Natural killer cell (primary cell): Measurements from ENCODE around the gene IRF2BPL. TPM values are rescaled to one million over a fixed set of nuclear protein-coding genes. Genes with fewer than 3 reads are reported as not detected.

Source experiments
- ATAC-seq, 3 donors: fragments of 150-1000 bp in 2 of 3; fragments of 200-7000 bp in 1 of 3; cut with Tn5 transposase; 1 replicate in 1 of 3; 2 replicates in 2 of 3; pipeline ENCODE4 v1.10.0; 2021; ENCODE audit warnings: mild to moderate bottlenecking in 2 of 3, moderate library complexity in 2 of 3
- DNase-seq, 2 donors: peaks; one replicate each; pipeline versions ENCODE4 v3.0.0 to v3.0.0-alpha.2; 2013 to 2021; ENCODE audit warnings: mixed read lengths in 1 of 2
- H3K27ac ChIP-seq: one replicate; pipeline ENCODE4 v1.5.1; 2013; ENCODE audit warnings: mild to moderate bottlenecking, low read length
- H3K27me3 ChIP-seq: one replicate; pipeline ENCODE4 v1.6.1; 2013; ENCODE audit warnings: low read length; ENCODE audit not compliant: control insufficient read depth, insufficient read depth
- H3K36me3 ChIP-seq: one replicate; pipeline ENCODE4 v1.6.1; 2013; ENCODE audit warnings: low read length; ENCODE audit not compliant: control insufficient read depth, insufficient read depth
- H3K4me1 ChIP-seq: one replicate; pipeline ENCODE4 v1.6.1; 2013; ENCODE audit warnings: low read length; ENCODE audit not compliant: control insufficient read depth, insufficient read depth
- H3K4me3 ChIP-seq: one replicate; pipeline ENCODE4 v1.5.1; 2013; ENCODE audit warnings: low read length
- H3K9me3 ChIP-seq: one replicate; pipeline ENCODE4 v1.6.1; 2013; ENCODE audit warnings: low read length; ENCODE audit not compliant: control insufficient read depth, insufficient read depth
- H3K27ac Mint-ChIP-seq, 2 donors: one replicate each; pipeline ENCODE4 v1.8.0; 2022; ENCODE audit warnings: mild to moderate bottlenecking in 2 of 2, mixed read lengths in 2 of 2, moderate library complexity in 1 of 2
- H3K27me3 Mint-ChIP-seq, 2 donors: one replicate each; pipeline ENCODE4 v1.8.0; 2022; ENCODE audit warnings: low read depth in 2 of 2, mixed read lengths in 2 of 2
- H3K36me3 Mint-ChIP-seq: one replicate; pipeline ENCODE4 v1.8.0; 2022; ENCODE audit warnings: mixed read lengths
- H3K4me1 Mint-ChIP-seq, 2 donors: one replicate each; pipeline ENCODE4 v1.8.0; 2022; ENCODE audit warnings: mixed read lengths in 2 of 2
- H3K4me3 Mint-ChIP-seq: one replicate; pipeline ENCODE4 v1.8.0; 2022; ENCODE audit warnings: mild to moderate bottlenecking, moderate library complexity, mixed read lengths
- H3K9me3 Mint-ChIP-seq, 2 donors: one replicate each; pipeline ENCODE4 v1.8.0; 2022; ENCODE audit warnings: mixed read lengths in 2 of 2
- WGBS: methylation state at CpG from one replicate; pipeline ENCODE4 v1.1.7; 2013; ENCODE audit warnings: missing lambda C conversion rate; ENCODE audit not compliant: insufficient coverage; 5-methylcytosine and 5-hydroxymethylcytosine counted together
- intact Hi-C: fragments of 100-400 bp; cut with micrococcal nuclease; formaldehyde crosslinking; loops from one replicate; pipeline ENCODE4 v1.14.2; 2022
- total RNA-seq, 4 donors: library from RNA; stranded (reverse); fragments of 120-200 nt in 1 of 4; gene quantifications; one replicate each; pipeline versions ENCODE4 v1.2.3 to v1.2.4, GENCODE V29; 2013 to 2022
- TF ChIP-seq, protein P1 (sequence below): fragments of 200-600 bp; IDR thresholded peaks from one replicate; pipeline ENCODE4 v1.8.0; 2022; ENCODE audit warnings: antibody characterized with exemption

IRF2BPL gene
- total RNA-seq, 3 donors from 2014 or later (not counting 1 experiment from before 2014, with no cell fraction given): 39.3 to 46.5 (median 46.3) TPM

DNA sequence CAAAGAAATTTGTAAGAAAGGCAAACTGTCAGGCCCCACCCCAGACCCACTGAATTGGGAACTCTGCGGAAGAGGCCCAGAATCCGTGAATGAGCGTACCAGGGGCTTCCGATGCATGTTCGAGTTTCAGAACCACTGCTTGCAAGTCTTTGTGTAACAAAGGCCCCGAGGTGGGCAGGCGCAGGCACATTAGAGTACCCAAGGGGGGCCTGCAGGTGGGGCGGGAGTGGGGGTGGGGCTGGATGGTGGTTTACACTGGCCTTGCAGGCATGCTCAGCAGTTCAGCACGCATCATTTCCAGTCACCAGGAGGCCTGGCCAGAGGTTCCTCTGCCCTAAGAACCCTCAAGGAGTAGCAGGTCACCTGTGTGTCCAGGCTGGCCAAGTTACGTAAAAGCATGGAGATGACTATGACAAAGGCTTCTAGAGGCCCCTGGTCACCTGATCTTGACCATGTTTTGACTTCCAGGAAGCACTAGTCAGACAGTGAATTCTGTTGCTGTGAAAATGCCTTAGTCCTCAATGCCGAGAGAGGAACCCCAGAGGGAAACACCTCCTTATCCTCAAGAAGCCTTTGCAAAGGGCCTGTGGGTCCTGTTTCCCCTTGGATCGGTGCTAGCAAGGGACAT is 33.2 kb upstream of the IRF2BPL start:
- no peaks in the 10 kb centered on the region for H3K27me3 ChIP-seq
- H3K4me3 Mint-ChIP-seq: no peak overlapping the region
- H3K27me3 Mint-ChIP-seq: no peaks in the 10 kb centered on the region
- WGBS: 92% methylated on average over 12 of the region's 12 CpGs
- intact Hi-C loops: no loop called here
- no peaks in the 10 kb centered on the region for H3K9me3 ChIP-seq
- H3K4me3 ChIP-seq: no peak overlapping the region
- no peaks in the 10 kb centered on the region for H3K36me3 Mint-ChIP-seq
- TF ChIP-seq, protein P1, sequence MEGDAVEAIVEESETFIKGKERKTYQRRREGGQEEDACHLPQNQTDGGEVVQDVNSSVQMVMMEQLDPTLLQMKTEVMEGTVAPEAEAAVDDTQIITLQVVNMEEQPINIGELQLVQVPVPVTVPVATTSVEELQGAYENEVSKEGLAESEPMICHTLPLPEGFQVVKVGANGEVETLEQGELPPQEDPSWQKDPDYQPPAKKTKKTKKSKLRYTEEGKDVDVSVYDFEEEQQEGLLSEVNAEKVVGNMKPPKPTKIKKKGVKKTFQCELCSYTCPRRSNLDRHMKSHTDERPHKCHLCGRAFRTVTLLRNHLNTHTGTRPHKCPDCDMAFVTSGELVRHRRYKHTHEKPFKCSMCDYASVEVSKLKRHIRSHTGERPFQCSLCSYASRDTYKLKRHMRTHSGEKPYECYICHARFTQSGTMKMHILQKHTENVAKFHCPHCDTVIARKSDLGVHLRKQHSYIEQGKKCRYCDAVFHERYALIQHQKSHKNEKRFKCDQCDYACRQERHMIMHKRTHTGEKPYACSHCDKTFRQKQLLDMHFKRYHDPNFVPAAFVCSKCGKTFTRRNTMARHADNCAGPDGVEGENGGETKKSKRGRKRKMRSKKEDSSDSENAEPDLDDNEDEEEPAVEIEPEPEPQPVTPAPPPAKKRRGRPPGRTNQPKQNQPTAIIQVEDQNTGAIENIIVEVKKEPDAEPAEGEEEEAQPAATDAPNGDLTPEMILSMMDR: no peak
- H3K27ac ChIP-seq: no peak overlapping the region
- DNase-seq: no peak
- no peak overlapping the region for H3K27ac Mint-ChIP-seq
- no peaks in the 10 kb centered on the region for H3K36me3 ChIP-seq
- peaks cover 0 to 9% of the 10 kb centered on the region in 2 donors for H3K4me1 Mint-ChIP-seq
- H3K9me3 Mint-ChIP-seq: no peaks in the 10 kb centered on the region
- ATAC-seq: no peak
- H3K4me1 ChIP-seq: no peaks in the 10 kb centered on the region

DNA sequence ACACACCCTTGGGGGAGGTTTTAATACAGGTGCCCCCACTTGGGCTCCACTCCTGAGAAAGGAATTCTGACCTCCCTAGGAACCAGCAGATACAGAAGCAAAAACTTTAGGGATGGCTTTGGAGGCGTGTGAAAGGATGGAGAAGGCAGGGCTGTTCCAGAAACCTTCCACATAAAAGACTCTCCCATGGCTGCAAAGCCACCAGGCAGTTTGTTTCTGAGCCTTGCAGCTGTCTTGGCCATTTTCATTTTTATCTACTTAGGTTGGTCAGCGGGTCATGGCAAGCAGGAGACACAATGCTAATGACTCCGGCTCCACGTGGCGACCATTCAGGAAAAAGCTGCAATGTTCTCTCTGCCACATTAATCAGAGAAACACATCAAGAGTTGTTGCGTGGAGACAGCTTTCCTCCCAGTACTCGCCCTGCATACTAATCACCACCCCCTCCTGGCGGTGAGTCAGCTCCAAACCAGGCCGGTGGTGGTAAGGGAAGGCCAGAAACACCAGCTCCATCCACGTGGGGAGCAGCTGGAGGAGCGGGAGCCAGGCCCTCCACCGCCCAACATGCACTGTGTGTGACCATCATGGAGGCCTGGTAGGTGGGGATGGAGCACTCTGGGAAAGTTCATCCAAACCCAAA is 30.9 kb upstream of the IRF2BPL start:
- intact Hi-C loops: no loop called here
- WGBS: 76% methylated on average over 12 of the region's 12 CpGs
- H3K4me3 Mint-ChIP-seq: no peak overlapping the region
- no peaks in the 10 kb centered on the region for H3K4me1 ChIP-seq
- no peak for ATAC-seq
- H3K4me1 Mint-ChIP-seq: peaks cover 0 to 9% of the 10 kb centered on the region in 2 donors
- no peak overlapping the region for H3K27ac Mint-ChIP-seq
- H3K4me3 ChIP-seq: no peak overlapping the region
- H3K36me3 Mint-ChIP-seq: no peaks in the 10 kb centered on the region
- no peak for DNase-seq
- H3K9me3 Mint-ChIP-seq: no peaks in the 10 kb centered on the region
- H3K36me3 ChIP-seq: no peaks in the 10 kb centered on the region
- H3K27me3 Mint-ChIP-seq: no peaks in the 10 kb centered on the region
- H3K27me3 ChIP-seq: no peaks in the 10 kb centered on the region
- TF ChIP-seq, protein P1: no peak
- no peak overlapping the region for H3K27ac ChIP-seq
- H3K9me3 ChIP-seq: no peaks in the 10 kb centered on the region

DNA sequence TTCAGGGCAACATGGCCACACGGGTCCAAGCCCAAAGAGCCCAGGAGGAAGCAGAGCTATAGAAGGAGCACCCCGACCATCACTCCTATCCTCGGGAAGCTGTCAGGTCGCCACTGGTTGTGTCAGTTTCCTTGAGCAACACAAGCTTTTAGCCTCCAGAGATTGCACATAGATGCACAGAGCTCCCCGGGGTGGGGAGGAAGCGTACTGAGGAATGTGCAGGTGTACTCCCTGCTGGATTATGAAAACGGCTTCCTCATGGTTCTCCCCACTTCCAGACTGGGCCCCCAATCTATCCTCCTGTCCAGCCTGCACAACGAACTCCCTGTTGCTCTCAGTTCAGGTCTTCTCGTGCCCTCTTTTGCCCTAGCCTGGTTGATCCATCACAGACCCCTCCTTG is 30.3 kb upstream of the IRF2BPL start:
- H3K4me1 Mint-ChIP-seq: peaks cover 0 to 8% of the 10 kb centered on the region in 2 donors
- TF ChIP-seq, protein P1: no peak
- DNase-seq (no peak), ATAC-seq (no peak)
- Histone ChIP-seq H3K4me1 (no peaks in the 10 kb centered on the region), H3K9me3 (no peaks in the 10 kb centered on the region), H3K36me3 (no peaks in the 10 kb centered on the region), H3K27me3 (no peaks in the 10 kb centered on the region), H3K4me3 (no peak overlapping the region), H3K27ac (no peak overlapping the region)
- H3K4me3 Mint-ChIP-seq: no peak overlapping the region
- intact Hi-C loops: no loop called here
- H3K27me3 Mint-ChIP-seq: no peaks in the 10 kb centered on the region
- no peaks in the 10 kb centered on the region for H3K36me3 Mint-ChIP-seq
- H3K9me3 Mint-ChIP-seq: no peaks in the 10 kb centered on the region
- no peak overlapping the region for H3K27ac Mint-ChIP-seq
- WGBS: 87% methylated on average over 9 of the region's 9 CpGs
